ENCODE results near the gene PJA1. TPM values are rescaled to one million over a fixed set of nuclear protein-coding genes. Genes with fewer than 3 reads are reported as not detected.

The PJA1 gene
- polyA plus RNA-seq, 1 of the 3 experiments (the other 2 are of a cell fraction): 16.5 TPM

DNA sequence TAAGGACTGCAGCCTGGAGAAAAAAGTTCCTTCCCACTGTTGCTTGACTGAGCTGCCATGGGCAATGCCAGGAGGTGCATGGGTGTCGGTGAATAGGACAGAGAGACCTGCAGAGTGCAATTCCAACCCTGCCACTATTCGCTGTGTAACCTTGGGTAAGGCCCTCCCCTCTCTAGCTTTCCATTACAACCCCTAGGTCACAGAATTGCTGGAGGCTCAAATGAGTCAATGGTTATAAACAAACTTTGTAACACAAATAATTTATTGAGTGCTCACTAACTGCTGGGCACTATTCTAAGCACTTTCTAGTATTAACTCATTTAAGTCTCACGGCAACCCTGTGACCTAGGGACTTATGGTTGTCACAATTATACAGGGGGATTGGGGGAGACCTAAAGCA lies 37.8 kb downstream of the PJA1 start (continued):
- TF ChIP-seq, protein P1, sequence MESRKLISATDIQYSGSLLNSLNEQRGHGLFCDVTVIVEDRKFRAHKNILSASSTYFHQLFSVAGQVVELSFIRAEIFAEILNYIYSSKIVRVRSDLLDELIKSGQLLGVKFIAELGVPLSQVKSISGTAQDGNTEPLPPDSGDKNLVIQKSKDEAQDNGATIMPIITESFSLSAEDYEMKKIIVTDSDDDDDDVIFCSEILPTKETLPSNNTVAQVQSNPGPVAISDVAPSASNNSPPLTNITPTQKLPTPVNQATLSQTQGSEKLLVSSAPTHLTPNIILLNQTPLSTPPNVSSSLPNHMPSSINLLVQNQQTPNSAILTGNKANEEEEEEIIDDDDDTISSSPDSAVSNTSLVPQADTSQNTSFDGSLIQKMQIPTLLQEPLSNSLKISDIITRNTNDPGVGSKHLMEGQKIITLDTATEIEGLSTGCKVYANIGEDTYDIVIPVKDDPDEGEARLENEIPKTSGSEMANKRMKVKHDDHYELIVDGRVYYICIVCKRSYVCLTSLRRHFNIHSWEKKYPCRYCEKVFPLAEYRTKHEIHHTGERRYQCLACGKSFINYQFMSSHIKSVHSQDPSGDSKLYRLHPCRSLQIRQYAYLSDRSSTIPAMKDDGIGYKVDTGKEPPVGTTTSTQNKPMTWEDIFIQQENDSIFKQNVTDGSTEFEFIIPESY (IDR thresholded peaks at IDR 0.05; ENCODE audit: borderline replicate concordance, low read depth): no peak
- TF ChIP-seq FOXM1 (IDR thresholded peaks at IDR 0.05; ENCODE audit: low read depth): no peak

DNA sequence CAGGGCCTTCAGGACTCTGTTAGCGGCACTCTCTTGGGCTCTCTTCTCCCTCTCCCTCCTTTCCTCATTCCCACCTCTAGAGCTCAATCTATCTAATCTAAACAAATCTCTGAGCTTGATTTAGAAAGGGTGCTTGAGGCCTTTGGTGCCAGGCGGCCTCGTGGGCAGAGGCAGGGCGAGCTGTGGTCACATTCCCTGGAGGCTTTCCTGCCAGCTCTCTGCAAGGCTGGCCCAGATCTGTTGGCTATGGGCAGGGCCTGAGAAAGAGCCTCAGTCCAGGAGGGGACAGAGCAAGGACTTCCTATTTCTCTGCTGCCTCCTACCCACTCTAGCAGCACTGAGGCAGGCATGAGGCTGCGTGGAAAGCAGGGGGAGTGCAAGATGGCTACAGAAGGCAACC lies 38.6 kb downstream of the PJA1 start:
- WGBS (ENCODE audit: low lambda C conversion rate): 32% methylated on average over 5 of the region's 5 CpGs
- POLR2A ChIA-PET: no interaction called here
- no peaks in the 10 kb centered on the region for H3F3A ChIP-seq (replicated peaks; ENCODE audit: insufficient read depth)

DNA sequence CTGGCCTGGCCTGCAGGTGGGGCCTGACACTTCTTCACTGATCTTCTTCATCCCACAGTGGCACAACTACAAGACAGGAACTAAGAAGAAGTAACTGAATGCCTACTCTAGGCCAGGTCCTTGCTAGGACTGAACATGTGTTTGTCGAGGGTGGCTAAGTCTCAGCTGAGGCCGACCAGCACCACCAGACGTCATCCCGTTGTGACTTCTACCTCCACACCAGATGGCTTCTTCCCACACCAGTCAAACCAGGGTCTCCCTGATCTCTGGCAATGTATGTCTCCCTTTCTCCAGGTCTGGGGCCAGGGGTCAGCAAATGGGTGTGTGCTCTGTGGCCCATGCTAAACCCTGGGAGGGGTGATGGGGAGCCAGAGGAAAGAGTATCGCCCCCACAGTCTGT lies 40.2 kb downstream of the PJA1 start:
- Histone ChIP-seq H3K27ac (ENCODE audit: low read depth in 2 of 2, low read length in 1 of 2) (no peak overlapping the region), H3K9me2 (no peaks in the 10 kb centered on the region), H2AFZ (ENCODE audit: low read depth) (no peak overlapping the region), H3K4me2 (no peak overlapping the region), H3K4me3 (ENCODE audit: low read depth in 2 of 2, low read length in 1 of 2) (no peak overlapping the region), H4K20me1 (ENCODE audit: insufficient read depth) (no peaks in the 10 kb centered on the region), H3K9me3 (no peaks in the 10 kb centered on the region), H3F3A (replicated peaks; ENCODE audit: insufficient read depth) (no peaks in the 10 kb centered on the region), H3K9ac (no peak overlapping the region), H3K36me3 (replicated peaks in 1 of 2; ENCODE audit: control insufficient read depth in 1 of 2, insufficient read depth in 2 of 2, low read length in 1 of 2) (no peaks in the 10 kb centered on the region), H3K27me3 (ENCODE audit: insufficient read depth) (peaks cover 25% of the 10 kb centered on the region; the same call in 1 of the 2 replicates), H3K4me1 (ENCODE audit: control insufficient read depth in 1 of 2, insufficient read depth in 2 of 2, low read depth in 1 of 2, low read length in 1 of 2) (peaks cover 0 to 13% of the 10 kb centered on the region in 2 experiments; a peak in 1 of 4 replicates), H3K79me2 (ENCODE audit: insufficient read depth) (no peaks in the 10 kb centered on the region)
- ChIA-PET POLR2A (no interaction called here), CTCF (interaction anchor here (1.1 kb wide), 1 partner anchor 15 kb away, joined by 4 read pairs; no protein-coding TSS in a partner anchor)
- TF ChIP-seq GABPA (IDR thresholded peaks at IDR 0.05; ENCODE audit: low read depth) (no peak), RCOR1 (IDR thresholded peaks at IDR 0.05; ENCODE audit: low read length) (no peak), TEAD4 (IDR thresholded peaks at IDR 0.05; ENCODE audit: borderline replicate concordance, insufficient read depth) (no peak), GATA2 (CRISPR knock-in tag; IDR thresholded peaks at IDR 0.05) (no peak)
- DNase-seq: no peak
- 33% methylated on average over 5 of the region's 5 CpGs for WGBS (ENCODE audit: low lambda C conversion rate)

More for the DNA sequence above, 38.6 kb downstream of the PJA1 start:
- Histone ChIP-seq H3K79me2 (ENCODE audit: insufficient read depth) (no peaks in the 10 kb centered on the region), H3K9me2 (no peaks in the 10 kb centered on the region), H3K4me2 (no peak overlapping the region), H3K4me3 (ENCODE audit: low read depth in 2 of 2, low read length in 1 of 2) (no peak overlapping the region), H4K20me1 (ENCODE audit: insufficient read depth) (no peaks in the 10 kb centered on the region), H3K27ac (ENCODE audit: low read depth in 2 of 2, low read length in 1 of 2) (no peak overlapping the region), H3K4me1 (ENCODE audit: control insufficient read depth in 1 of 2, insufficient read depth in 2 of 2, low read depth in 1 of 2, low read length in 1 of 2) (peaks cover 0 to 20% of the 10 kb centered on the region in 2 experiments; a peak in 1 of 4 replicates), H3K9me3 (no peaks in the 10 kb centered on the region), H3K36me3 (replicated peaks in 1 of 2; ENCODE audit: control insufficient read depth in 1 of 2, insufficient read depth in 2 of 2, low read length in 1 of 2) (no peaks in the 10 kb centered on the region), H3K27me3 (ENCODE audit: insufficient read depth) (peaks cover 28% of the 10 kb centered on the region; the same call in 1 of the 2 replicates), H3K9ac (no peak overlapping the region), H2AFZ (ENCODE audit: low read depth) (no peak overlapping the region)
- CTCF ChIA-PET: interaction anchor here (2.9 kb wide), 1 partner anchor 33 kb away, joined by 7 read pairs; no protein-coding TSS in a partner anchor
- no peak for DNase-seq
- TF ChIP-seq SIN3A (IDR thresholded peaks at IDR 0.05; ENCODE audit: borderline replicate concordance, low read depth, low read length): no peak
- TF ChIP-seq GATA2 (CRISPR knock-in tag; IDR thresholded peaks at IDR 0.05): 0 out of 2 replicates have a peak, but pooled peaks have one; percentile 11

DNA sequence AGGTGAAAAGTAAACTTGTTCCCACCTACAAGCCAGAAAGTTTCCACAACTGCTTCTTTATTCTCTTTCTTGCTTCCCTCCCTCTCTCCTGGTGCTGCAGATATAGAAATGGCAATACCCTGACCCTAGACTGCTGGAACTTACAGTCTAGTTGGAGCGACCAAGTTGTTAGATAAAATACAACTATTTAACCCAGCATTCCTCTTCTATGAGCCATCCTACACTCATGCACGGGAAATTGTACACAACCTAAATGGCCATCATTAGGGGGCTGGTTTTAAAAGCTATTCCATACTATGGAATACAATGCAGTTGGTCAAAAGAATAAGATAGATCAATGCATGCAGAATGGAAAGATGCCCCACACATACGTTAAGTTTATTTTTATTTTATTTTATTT lies 41.1 kb downstream of the PJA1 start:
- no peak for DNase-seq
- Histone ChIP-seq H3K36me3 (replicated peaks in 1 of 2; ENCODE audit: control insufficient read depth in 1 of 2, insufficient read depth in 2 of 2, low read length in 1 of 2) (no peaks in the 10 kb centered on the region), H3K4me1 (ENCODE audit: control insufficient read depth in 1 of 2, insufficient read depth in 2 of 2, low read depth in 1 of 2, low read length in 1 of 2) (peaks cover 0 to 10% of the 10 kb centered on the region in 2 experiments; a peak in 1 of 4 replicates), H3K27ac (ENCODE audit: low read depth in 2 of 2, low read length in 1 of 2) (no peak overlapping the region), H3K9me3 (no peaks in the 10 kb centered on the region), H3K79me2 (ENCODE audit: insufficient read depth) (no peaks in the 10 kb centered on the region), H3K9me2 (no peaks in the 10 kb centered on the region), H3K4me3 (ENCODE audit: low read depth in 2 of 2, low read length in 1 of 2) (no peak overlapping the region), H3K27me3 (ENCODE audit: insufficient read depth) (peaks cover 15% of the 10 kb centered on the region; the same call in 1 of the 2 replicates), H3F3A (replicated peaks; ENCODE audit: insufficient read depth) (no peaks in the 10 kb centered on the region), H4K20me1 (ENCODE audit: insufficient read depth) (no peaks in the 10 kb centered on the region), H3K9ac (no peak overlapping the region), H2AFZ (ENCODE audit: low read depth) (no peak overlapping the region), H3K4me2 (no peak overlapping the region)
- POLR2A ChIA-PET: no interaction called here
- TF ChIP-seq TCF12 (IDR thresholded peaks at IDR 0.05) (no peak), FOSL2 (IDR thresholded peaks at IDR 0.05; ENCODE audit: borderline replicate concordance, low read depth) (no peak)
- TF ChIP-seq, protein P2, sequence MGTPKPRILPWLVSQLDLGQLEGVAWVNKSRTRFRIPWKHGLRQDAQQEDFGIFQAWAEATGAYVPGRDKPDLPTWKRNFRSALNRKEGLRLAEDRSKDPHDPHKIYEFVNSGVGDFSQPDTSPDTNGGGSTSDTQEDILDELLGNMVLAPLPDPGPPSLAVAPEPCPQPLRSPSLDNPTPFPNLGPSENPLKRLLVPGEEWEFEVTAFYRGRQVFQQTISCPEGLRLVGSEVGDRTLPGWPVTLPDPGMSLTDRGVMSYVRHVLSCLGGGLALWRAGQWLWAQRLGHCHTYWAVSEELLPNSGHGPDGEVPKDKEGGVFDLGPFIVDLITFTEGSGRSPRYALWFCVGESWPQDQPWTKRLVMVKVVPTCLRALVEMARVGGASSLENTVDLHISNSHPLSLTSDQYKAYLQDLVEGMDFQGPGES (IDR thresholded peaks at IDR 0.05; ENCODE audit: low read depth, low read length): no peak
- WGBS (ENCODE audit: low lambda C conversion rate): 43% methylated on average over 3 of the region's 3 CpGs
- CTCF ChIA-PET: interaction anchor here (1.8 kb wide), 1 partner anchor 17 kb away, joined by 5 read pairs; no protein-coding TSS in a partner anchor
